GM23338 (cell line): ENCODE data around the gene CHSY1. TPM values are rescaled to one million over a fixed set of nuclear protein-coding genes. Genes with fewer than 3 reads are reported as not detected.

Experiments
- ATAC-seq: fragments of 200-7000 bp; cut with Tn5 transposase; 3 replicates; pipeline ENCODE4 v1.9.1; 2020
- DNase-seq: peaks from one replicate; pipeline ENCODE4 v3.0.0-alpha.2; 2015; ENCODE audit warnings: low spot score
- H2AFZ ChIP-seq: fragments of 200-600 bp; sonication (generic); 2 replicates; pipeline ENCODE4 v1.8.0; 2016; ENCODE audit warnings: antibody characterized with exemption, mild to moderate bottlenecking, moderate library complexity
- H3F3A ChIP-seq: fragments of 200-600 bp; sonication (generic); replicated peaks from 2 replicates; pipeline ENCODE4 v1.8.0; 2017; ENCODE audit warnings: antibody characterized with exemption, mixed run types, low read depth
- H3K27ac ChIP-seq: fragments of 200-600 bp; sonication (generic); 2 replicates; pipeline ENCODE4 v1.6.1; 2016; ENCODE audit warnings: low read depth
- H3K27me3 ChIP-seq: fragments of 200-600 bp; sonication (generic); 2 replicates; pipeline ENCODE4 v1.8.0; 2016; ENCODE audit warnings: mild to moderate bottlenecking, mixed run types, moderate library complexity; ENCODE audit not compliant: insufficient read depth
- H3K36me3 ChIP-seq: fragments of 200-600 bp; sonication (generic); 2 replicates; pipeline ENCODE4 v1.8.0; 2016; ENCODE audit warnings: mild to moderate bottlenecking; ENCODE audit not compliant: insufficient read depth
- H3K4me1 ChIP-seq: fragments of 200-600 bp; sonication (generic); 2 replicates; pipeline ENCODE4 v1.8.0; 2016; ENCODE audit warnings: mild to moderate bottlenecking, moderate library complexity; ENCODE audit not compliant: insufficient read depth
- H3K4me2 ChIP-seq: fragments of 200-600 bp; sonication (generic); 2 replicates; pipeline ENCODE4 v1.7.1; 2017; ENCODE audit warnings: mixed run types
- H3K4me3 ChIP-seq: fragments of 200-600 bp; sonication (generic); 2 replicates; pipeline ENCODE4 v1.6.1; 2016; ENCODE audit warnings: mixed run types
- H3K79me2 ChIP-seq: fragments of 200-600 bp; sonication (generic); replicated peaks from 2 replicates; pipeline ENCODE4 v1.8.0; 2017; ENCODE audit warnings: mild to moderate bottlenecking; ENCODE audit not compliant: insufficient read depth
- H3K9me2 ChIP-seq: fragments of 200-600 bp; sonication (generic); 2 replicates; pipeline ENCODE4 v1.8.0; 2017; ENCODE audit not compliant: insufficient read depth
- H4K20me1 ChIP-seq: fragments of 200-600 bp; sonication (generic); replicated peaks from 2 replicates; pipeline ENCODE4 v1.8.0; 2017; ENCODE audit warnings: mild to moderate bottlenecking; ENCODE audit not compliant: insufficient read depth
- H3K27ac Mint-ChIP-seq: 2 replicates; pipeline ENCODE4 v1.8.0; 2020; ENCODE audit warnings: inconsistent platforms, mild to moderate bottlenecking, moderate library complexity, mixed read lengths
- H3K27me3 Mint-ChIP-seq: 3 replicates; pipeline ENCODE4 v1.8.0; 2022; ENCODE audit warnings: low read depth, mild to moderate bottlenecking, moderate library complexity, mixed read lengths, inconsistent platforms; ENCODE audit not compliant: insufficient read depth, poor library complexity
- H3K36me3 Mint-ChIP-seq: 3 replicates; pipeline ENCODE4 v1.8.0; 2021; ENCODE audit warnings: low read depth, mild to moderate bottlenecking, inconsistent platforms, moderate library complexity, mixed read lengths
- H3K4me1 Mint-ChIP-seq: 3 replicates; pipeline ENCODE4 v1.8.0; 2020; ENCODE audit warnings: mild to moderate bottlenecking, inconsistent platforms, mixed read lengths
- H3K4me3 Mint-ChIP-seq: 3 replicates; pipeline ENCODE4 v1.8.0; 2021; ENCODE audit warnings: moderate library complexity, mild to moderate bottlenecking, inconsistent platforms, mixed read lengths
- H3K9me3 Mint-ChIP-seq: 3 replicates; pipeline ENCODE4 v1.8.0; 2020; ENCODE audit warnings: moderate library complexity, mild to moderate bottlenecking, inconsistent platforms, mixed read lengths
- CREB1 ChIP-seq: fragments of 250-450 bp; sonication (Bioruptor Pico); IDR thresholded peaks from 2 replicates; pipeline ENCODE4 v1.5.0; 2020; ENCODE audit warnings: low read depth, mild to moderate bottlenecking, moderate library complexity
- EZH2 ChIP-seq: fragments of 200-600 bp; sonication (generic); IDR thresholded peaks from one replicate; pipeline ENCODE4 v1.8.0; 2017; ENCODE audit warnings: antibody characterized with exemption, mild to moderate bottlenecking, low read depth; ENCODE audit not compliant: unreplicated experiment
- EZH2phosphoT487 ChIP-seq: fragments of 200-600 bp; sonication (generic); IDR thresholded peaks from one replicate; pipeline ENCODE4 v1.8.1; 2018; ENCODE audit warnings: antibody characterized with exemption; ENCODE audit not compliant: unreplicated experiment
- JUNB ChIP-seq: IDR thresholded peaks from one replicate; pipeline ENCODE4 v1.6.1; 2016; ENCODE audit warnings: antibody characterized with exemption; ENCODE audit not compliant: unreplicated experiment
- NANOG ChIP-seq: IDR thresholded peaks from 2 replicates; pipeline ENCODE4 v1.6.1; 2016; ENCODE audit warnings: antibody characterized with exemption, borderline replicate concordance
- POLR2AphosphoS5 ChIP-seq: IDR thresholded peaks from 2 replicates; pipeline ENCODE4 v1.6.1; 2016; ENCODE audit warnings: antibody characterized with exemption, low read depth
- STAT1 ChIP-seq: IDR thresholded peaks from one replicate; pipeline ENCODE4 v1.6.1; 2016; ENCODE audit warnings: antibody characterized with exemption; ENCODE audit not compliant: unreplicated experiment
- ZNF114 ChIP-seq: fragments of 250-450 bp; sonication (Bioruptor Pico); IDR thresholded peaks from 2 replicates; pipeline ENCODE4 v1.5.0; 2020; ENCODE audit warnings: mild to moderate bottlenecking, moderate library complexity
- ZNF331 ChIP-seq: fragments of 250-450 bp; sonication (Bioruptor Pico); IDR thresholded peaks from 2 replicates; pipeline ENCODE4 v1.5.0; 2020; ENCODE audit warnings: low read depth, mild to moderate bottlenecking, moderate library complexity
- polyA plus RNA-seq: library from polyadenylated mRNA; unstranded; fragments of >200 nt; fragmentation: Nextera tagmentation; extraction: Ambion mirVana; gene quantifications from 2 replicates; pipeline ENCODE4 v1.2.1, GENCODE V29; 2016
- total RNA-seq: library from RNA; depleted of rRNA; stranded (reverse); fragments of >200 nt; shearing (Covaris generic); gene quantifications from 2 replicates; pipeline ENCODE4 v1.2.3, GENCODE V29; 2014
- TF ChIP-seq, protein P1 (sequence below): IDR thresholded peaks from 2 replicates; pipeline ENCODE4 v1.6.1; 2016; ENCODE audit warnings: antibody characterized with exemption
- TF ChIP-seq, protein P2 (sequence below): IDR thresholded peaks from one replicate; pipeline ENCODE4 v1.6.1; 2018; ENCODE audit warnings: antibody characterized with exemption; ENCODE audit not compliant: unreplicated experiment
- TF ChIP-seq, protein P3 (sequence below): fragments of 250-450 bp; sonication (Bioruptor Pico); IDR thresholded peaks from 2 replicates; pipeline ENCODE4 v1.5.0; 2020; ENCODE audit warnings: mild to moderate bottlenecking, moderate library complexity
- TF ChIP-seq, protein P4 (sequence below), 2 experiments: fragments of 200-600 bp in 1 of 2; sonication (generic) in 1 of 2; conservative IDR thresholded peaks; 2 replicates each; pipeline versions ENCODE4 v1.5.1 to v1.6.1; 2016 to 2017; ENCODE audit warnings: antibody characterized with exemption in 2 of 2, low read depth in 2 of 2, mild to moderate bottlenecking in 2 of 2, moderate library complexity in 1 of 2

CHSY1 gene
- total and polyA plus RNA-seq, 2 experiments from 2014 or later, result 9.8 to 47.7 TPM

DNA sequence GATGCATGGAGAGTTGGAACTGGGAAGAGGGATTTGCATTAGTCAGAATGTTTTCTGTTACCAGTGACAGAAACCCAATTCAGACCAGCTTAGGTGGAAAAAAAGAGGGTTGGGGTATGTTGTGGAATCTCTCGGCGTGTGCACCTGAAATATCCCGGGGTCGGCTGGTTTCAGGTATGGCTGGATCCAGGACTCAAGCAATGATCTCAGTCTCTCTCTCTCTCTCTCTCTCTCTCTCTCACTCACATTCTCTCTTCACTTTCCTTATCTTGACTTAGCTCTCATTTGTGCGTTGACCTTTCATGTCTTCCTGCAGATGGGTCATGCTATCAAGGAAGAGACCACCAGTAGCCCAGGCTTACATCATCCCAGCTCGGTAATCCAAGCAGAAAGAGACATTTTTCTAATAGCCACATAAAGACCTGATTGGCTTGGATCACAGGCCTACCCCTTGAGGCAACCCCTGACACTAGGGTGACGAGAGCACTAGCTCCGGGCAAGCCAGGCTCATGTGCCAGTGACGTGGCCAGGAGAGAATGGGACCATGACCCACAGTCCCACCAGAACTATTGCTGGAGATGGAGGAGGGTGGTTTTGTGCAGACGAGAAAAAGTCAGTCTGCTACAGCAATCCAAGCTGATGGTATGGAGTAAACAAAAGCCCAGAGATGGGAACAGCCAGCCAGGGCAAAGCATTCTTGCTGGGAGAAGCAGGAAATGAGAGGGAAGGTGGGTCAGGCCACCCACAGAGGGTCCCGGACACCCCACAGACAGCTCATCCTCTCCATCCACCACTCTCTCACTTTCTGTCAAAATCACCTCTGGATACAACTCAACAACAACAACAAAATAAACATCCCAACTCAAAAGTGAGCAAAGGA, 91.7 kb downstream of the CHSY1 start:
- no peaks in the 10 kb centered on the region for H3K36me3 ChIP-seq
- Mint-ChIP-seq H3K4me3 (no peak overlapping the region), H3K27me3 (peaks cover 9% of the 10 kb centered on the region), H3K27ac (no peak overlapping the region), H3K9me3 (peaks cover 13% of the 10 kb centered on the region), H3K4me1 (peaks cover 25% of the 10 kb centered on the region), H3K36me3 (peaks cover 10% of the 10 kb centered on the region)
- H2AFZ ChIP-seq, result no peak overlapping the region
- no peaks in the 10 kb centered on the region for H4K20me1 ChIP-seq
- DNase-seq, result no peak
- no peaks in the 10 kb centered on the region for H3F3A ChIP-seq
- H3K4me1 ChIP-seq, result peaks cover 15% of the 10 kb centered on the region; the same call in 1 of the 2 replicates
- H3K27ac ChIP-seq, result no peak overlapping the region
- no peaks in the 10 kb centered on the region for H3K79me2 ChIP-seq
- no peak overlapping the region for H3K4me3 ChIP-seq
- H3K9me2 ChIP-seq, result no peaks in the 10 kb centered on the region
- H3K27me3 ChIP-seq, result no peaks in the 10 kb centered on the region
- TF ChIP-seq, protein P1, sequence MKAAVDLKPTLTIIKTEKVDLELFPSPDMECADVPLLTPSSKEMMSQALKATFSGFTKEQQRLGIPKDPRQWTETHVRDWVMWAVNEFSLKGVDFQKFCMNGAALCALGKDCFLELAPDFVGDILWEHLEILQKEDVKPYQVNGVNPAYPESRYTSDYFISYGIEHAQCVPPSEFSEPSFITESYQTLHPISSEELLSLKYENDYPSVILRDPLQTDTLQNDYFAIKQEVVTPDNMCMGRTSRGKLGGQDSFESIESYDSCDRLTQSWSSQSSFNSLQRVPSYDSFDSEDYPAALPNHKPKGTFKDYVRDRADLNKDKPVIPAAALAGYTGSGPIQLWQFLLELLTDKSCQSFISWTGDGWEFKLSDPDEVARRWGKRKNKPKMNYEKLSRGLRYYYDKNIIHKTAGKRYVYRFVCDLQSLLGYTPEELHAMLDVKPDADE, result no peak
- TF ChIP-seq, protein P2, sequence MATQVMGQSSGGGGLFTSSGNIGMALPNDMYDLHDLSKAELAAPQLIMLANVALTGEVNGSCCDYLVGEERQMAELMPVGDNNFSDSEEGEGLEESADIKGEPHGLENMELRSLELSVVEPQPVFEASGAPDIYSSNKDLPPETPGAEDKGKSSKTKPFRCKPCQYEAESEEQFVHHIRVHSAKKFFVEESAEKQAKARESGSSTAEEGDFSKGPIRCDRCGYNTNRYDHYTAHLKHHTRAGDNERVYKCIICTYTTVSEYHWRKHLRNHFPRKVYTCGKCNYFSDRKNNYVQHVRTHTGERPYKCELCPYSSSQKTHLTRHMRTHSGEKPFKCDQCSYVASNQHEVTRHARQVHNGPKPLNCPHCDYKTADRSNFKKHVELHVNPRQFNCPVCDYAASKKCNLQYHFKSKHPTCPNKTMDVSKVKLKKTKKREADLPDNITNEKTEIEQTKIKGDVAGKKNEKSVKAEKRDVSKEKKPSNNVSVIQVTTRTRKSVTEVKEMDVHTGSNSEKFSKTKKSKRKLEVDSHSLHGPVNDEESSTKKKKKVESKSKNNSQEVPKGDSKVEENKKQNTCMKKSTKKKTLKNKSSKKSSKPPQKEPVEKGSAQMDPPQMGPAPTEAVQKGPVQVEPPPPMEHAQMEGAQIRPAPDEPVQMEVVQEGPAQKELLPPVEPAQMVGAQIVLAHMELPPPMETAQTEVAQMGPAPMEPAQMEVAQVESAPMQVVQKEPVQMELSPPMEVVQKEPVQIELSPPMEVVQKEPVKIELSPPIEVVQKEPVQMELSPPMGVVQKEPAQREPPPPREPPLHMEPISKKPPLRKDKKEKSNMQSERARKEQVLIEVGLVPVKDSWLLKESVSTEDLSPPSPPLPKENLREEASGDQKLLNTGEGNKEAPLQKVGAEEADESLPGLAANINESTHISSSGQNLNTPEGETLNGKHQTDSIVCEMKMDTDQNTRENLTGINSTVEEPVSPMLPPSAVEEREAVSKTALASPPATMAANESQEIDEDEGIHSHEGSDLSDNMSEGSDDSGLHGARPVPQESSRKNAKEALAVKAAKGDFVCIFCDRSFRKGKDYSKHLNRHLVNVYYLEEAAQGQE, result no peak
- TF ChIP-seq EZH2 (no peak), CREB1 (CRISPR knock-in tag) (no peak), POLR2AphosphoS5 (no peak), STAT1 (no peak), ZNF331 (no peak), ZNF114 (CRISPR knock-in tag) (no peak), NANOG (no peak), EZH2phosphoT487 (no peak), JUNB (no peak)
- TF ChIP-seq, protein P3, sequence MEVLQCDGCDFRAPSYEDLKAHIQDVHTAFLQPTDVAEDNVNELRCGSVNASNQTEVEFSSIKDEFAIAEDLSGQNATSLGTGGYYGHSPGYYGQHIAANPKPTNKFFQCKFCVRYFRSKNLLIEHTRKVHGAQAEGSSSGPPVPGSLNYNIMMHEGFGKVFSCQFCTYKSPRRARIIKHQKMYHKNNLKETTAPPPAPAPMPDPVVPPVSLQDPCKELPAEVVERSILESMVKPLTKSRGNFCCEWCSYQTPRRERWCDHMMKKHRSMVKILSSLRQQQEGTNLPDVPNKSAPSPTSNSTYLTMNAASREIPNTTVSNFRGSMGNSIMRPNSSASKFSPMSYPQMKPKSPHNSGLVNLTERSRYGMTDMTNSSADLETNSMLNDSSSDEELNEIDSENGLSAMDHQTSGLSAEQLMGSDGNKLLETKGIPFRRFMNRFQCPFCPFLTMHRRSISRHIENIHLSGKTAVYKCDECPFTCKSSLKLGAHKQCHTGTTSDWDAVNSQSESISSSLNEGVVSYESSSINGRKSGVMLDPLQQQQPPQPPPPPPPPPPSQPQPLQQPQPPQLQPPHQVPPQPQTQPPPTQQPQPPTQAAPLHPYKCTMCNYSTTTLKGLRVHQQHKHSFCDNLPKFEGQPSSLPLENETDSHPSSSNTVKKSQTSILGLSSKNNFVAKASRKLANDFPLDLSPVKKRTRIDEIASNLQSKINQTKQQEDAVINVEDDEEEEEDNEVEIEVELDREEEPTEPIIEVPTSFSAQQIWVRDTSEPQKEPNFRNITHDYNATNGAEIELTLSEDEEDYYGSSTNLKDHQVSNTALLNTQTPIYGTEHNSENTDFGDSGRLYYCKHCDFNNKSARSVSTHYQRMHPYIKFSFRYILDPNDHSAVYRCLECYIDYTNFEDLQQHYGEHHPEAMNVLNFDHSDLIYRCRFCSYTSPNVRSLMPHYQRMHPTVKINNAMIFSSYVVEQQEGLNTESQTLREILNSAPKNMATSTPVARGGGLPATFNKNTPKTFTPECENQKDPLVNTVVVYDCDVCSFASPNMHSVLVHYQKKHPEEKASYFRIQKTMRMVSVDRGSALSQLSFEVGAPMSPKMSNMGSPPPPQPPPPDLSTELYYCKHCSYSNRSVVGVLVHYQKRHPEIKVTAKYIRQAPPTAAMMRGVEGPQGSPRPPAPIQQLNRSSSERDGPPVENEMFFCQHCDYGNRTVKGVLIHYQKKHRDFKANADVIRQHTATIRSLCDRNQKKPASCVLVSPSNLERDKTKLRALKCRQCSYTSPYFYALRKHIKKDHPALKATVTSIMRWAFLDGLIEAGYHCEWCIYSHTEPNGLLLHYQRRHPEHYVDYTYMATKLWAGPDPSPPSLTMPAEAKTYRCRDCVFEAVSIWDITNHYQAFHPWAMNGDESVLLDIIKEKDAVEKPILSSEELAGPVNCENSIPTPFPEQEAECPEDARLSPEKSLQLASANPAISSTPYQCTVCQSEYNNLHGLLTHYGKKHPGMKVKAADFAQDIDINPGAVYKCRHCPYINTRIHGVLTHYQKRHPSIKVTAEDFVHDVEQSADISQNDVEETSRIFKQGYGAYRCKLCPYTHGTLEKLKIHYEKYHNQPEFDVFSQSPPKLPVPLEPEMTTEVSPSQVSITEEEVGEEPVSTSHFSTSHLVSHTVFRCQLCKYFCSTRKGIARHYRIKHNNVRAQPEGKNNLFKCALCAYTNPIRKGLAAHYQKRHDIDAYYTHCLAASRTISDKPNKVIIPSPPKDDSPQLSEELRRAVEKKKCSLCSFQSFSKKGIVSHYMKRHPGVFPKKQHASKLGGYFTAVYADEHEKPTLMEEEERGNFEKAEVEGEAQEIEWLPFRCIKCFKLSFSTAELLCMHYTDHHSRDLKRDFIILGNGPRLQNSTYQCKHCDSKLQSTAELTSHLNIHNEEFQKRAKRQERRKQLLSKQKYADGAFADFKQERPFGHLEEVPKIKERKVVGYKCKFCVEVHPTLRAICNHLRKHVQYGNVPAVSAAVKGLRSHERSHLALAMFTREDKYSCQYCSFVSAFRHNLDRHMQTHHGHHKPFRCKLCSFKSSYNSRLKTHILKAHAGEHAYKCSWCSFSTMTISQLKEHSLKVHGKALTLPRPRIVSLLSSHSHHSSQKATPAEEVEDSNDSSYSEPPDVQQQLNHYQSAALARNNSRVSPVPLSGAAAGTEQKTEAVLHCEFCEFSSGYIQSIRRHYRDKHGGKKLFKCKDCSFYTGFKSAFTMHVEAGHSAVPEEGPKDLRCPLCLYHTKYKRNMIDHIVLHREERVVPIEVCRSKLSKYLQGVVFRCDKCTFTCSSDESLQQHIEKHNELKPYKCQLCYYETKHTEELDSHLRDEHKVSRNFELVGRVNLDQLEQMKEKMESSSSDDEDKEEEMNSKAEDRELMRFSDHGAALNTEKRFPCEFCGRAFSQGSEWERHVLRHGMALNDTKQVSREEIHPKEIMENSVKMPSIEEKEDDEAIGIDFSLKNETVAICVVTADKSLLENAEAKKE, result no peak
- TF ChIP-seq, protein P4, sequence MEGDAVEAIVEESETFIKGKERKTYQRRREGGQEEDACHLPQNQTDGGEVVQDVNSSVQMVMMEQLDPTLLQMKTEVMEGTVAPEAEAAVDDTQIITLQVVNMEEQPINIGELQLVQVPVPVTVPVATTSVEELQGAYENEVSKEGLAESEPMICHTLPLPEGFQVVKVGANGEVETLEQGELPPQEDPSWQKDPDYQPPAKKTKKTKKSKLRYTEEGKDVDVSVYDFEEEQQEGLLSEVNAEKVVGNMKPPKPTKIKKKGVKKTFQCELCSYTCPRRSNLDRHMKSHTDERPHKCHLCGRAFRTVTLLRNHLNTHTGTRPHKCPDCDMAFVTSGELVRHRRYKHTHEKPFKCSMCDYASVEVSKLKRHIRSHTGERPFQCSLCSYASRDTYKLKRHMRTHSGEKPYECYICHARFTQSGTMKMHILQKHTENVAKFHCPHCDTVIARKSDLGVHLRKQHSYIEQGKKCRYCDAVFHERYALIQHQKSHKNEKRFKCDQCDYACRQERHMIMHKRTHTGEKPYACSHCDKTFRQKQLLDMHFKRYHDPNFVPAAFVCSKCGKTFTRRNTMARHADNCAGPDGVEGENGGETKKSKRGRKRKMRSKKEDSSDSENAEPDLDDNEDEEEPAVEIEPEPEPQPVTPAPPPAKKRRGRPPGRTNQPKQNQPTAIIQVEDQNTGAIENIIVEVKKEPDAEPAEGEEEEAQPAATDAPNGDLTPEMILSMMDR (conservative IDR thresholded peaks at IDR 0.05; ENCODE audit: low read depth in 2 of 2), result no peak
- H3K4me2 ChIP-seq, result 0 out of 2 replicates have a peak overlapping the region, but pooled peaks have one; percentile 26
- no peak for ATAC-seq
